Cardiac muscle cell (in vitro differentiated cells and primary cell): ENCODE results near the gene ELP2. TPM values are rescaled to one million over a fixed set of nuclear protein-coding genes. Genes with fewer than 3 reads are reported as not detected.
"Not testable (repeated sequence)": the region's sequence is repeated elsewhere in the genome, so short reads cannot be mapped to it uniquely, and the experiment has no call there.

Experiments
- DNase-seq, 2 donors: peaks; one replicate each; pipeline versions ENCODE4 v3.0.0 to v3.0.0-alpha.2; 2010 to 2017; ENCODE audit warnings: low read depth in 1 of 2, low spot score in 1 of 2
- H3K27ac ChIP-seq: fragments of 200-600 bp; sonication (generic); 2 replicates; pipeline ENCODE4 v1.5.1; 2016
- H3K27me3 ChIP-seq: fragments of 200-600 bp; sonication (generic); 2 replicates; pipeline ENCODE4 v1.6.0; 2016; ENCODE audit warnings: control low read depth
- H3K36me3 ChIP-seq: fragments of 200-600 bp; sonication (generic); 2 replicates; pipeline ENCODE4 v1.5.1; 2016; ENCODE audit warnings: control low read depth
- H3K4me1 ChIP-seq: fragments of 200-600 bp; sonication (generic); 2 replicates; pipeline ENCODE4 v1.8.1; 2017; ENCODE audit warnings: low read depth, mild to moderate bottlenecking, mixed run types
- H3K4me3 ChIP-seq: fragments of 200-600 bp; sonication (generic); 2 replicates; pipeline ENCODE4 v1.5.1; 2016; ENCODE audit warnings: mild to moderate bottlenecking
- H3K9me3 ChIP-seq: fragments of 200-600 bp; sonication (generic); 2 replicates; pipeline ENCODE4 v1.5.1; 2017; ENCODE audit warnings: low read depth, mild to moderate bottlenecking, control low read depth
- CTCF ChIP-seq: IDR thresholded peaks from 2 replicates; pipeline ENCODE4 v1.5.1; 2012; ENCODE audit warnings: low read depth, mild to moderate bottlenecking, low read length
- polyA plus RNA-seq: library from polyadenylated mRNA; unstranded; fragments of >200 nt; fragmentation: Nextera tagmentation; extraction: Ambion mirVana; gene quantifications from 2 replicates; pipeline ENCODE4 v1.2.1, GENCODE V29; 2016
- total RNA-seq: library from RNA; depleted of rRNA; stranded (reverse); fragments of >200 nt; gene quantifications from 2 replicates; pipeline ENCODE4 v1.2.3, GENCODE V29; 2016

The ELP2 gene
- total and polyA plus RNA-seq, 2 experiments from 2014 or later, result 39.2 to 46.9 TPM

- no peak for TF ChIP-seq CTCF
- Histone ChIP-seq H3K36me3 (peaks cover 47% of the 10 kb centered on the region), H3K27me3 (no peaks in the 10 kb centered on the region), H3K4me3 (no peak overlapping the region), H3K4me1 (no peaks in the 10 kb centered on the region), H3K27ac (no peak overlapping the region), H3K9me3 (no peaks in the 10 kb centered on the region)
- DNase-seq, result no peak
Observed at GRCh38 chr18:36109737-36110136, 20.0 kb upstream of the ELP2 start.

- Histone ChIP-seq H3K4me1 (no peaks in the 10 kb centered on the region), H3K36me3 (peaks cover 52% of the 10 kb centered on the region), H3K27me3 (no peaks in the 10 kb centered on the region), H3K4me3 (no peak overlapping the region), H3K27ac (no peak overlapping the region), H3K9me3 (no peaks in the 10 kb centered on the region)
- no peak for DNase-seq
- TF ChIP-seq CTCF, result no peak
Observed at GRCh38 chr18:36112302-36112701, 17.4 kb upstream of the ELP2 start.

GRCh38 chr18:36114251-36114650 is 15.4 kb upstream of the ELP2 start:
- H3K4me1 ChIP-seq, result no peaks in the 10 kb centered on the region
- H3K27ac ChIP-seq, result no peak overlapping the region
- DNase-seq, result no peak
- H3K27me3 ChIP-seq, result no peaks in the 10 kb centered on the region
- TF ChIP-seq CTCF, result no peak
- H3K9me3 ChIP-seq, result no peaks in the 10 kb centered on the region
- H3K4me3 ChIP-seq, result no peak overlapping the region
- H3K36me3 ChIP-seq, result peaks cover 48% of the 10 kb centered on the region

- DNase-seq, result no peak
- Histone ChIP-seq H3K4me3 (no peak overlapping the region), H3K27me3 (no peaks in the 10 kb centered on the region), H3K9me3 (no peaks in the 10 kb centered on the region), H3K27ac (no peak overlapping the region), H3K36me3 (peaks cover 44% of the 10 kb centered on the region), H3K4me1 (no peaks in the 10 kb centered on the region)
- no peak for TF ChIP-seq CTCF
Observed at GRCh38 chr18:36114738-36115137, 15.0 kb upstream of the ELP2 start.

- H3K9me3 ChIP-seq, H3K4me1 ChIP-seq, H3K4me3 ChIP-seq, H3K27me3 ChIP-seq, DNase-seq, H3K27ac ChIP-seq: not testable (repeated sequence)
- H3K36me3 ChIP-seq, result peaks cover 40% of the 10 kb centered on the region
Observed at GRCh38 chr18:36116771-36117170, 12.9 kb upstream of the ELP2 start.

- H3K27me3 ChIP-seq, result no peaks in the 10 kb centered on the region
- H3K9me3 ChIP-seq, result no peaks in the 10 kb centered on the region
- DNase-seq, result no peak
- H3K4me3 ChIP-seq, result no peak overlapping the region
- no peaks in the 10 kb centered on the region for H3K4me1 ChIP-seq
- no peak overlapping the region for H3K27ac ChIP-seq
- TF ChIP-seq CTCF, result no peak
- peaks cover 27% of the 10 kb centered on the region for H3K36me3 ChIP-seq
Observed at GRCh38 chr18:36120297-36120696, 9.4 kb upstream of the ELP2 start.
